HepG2 (cell line): ENCODE data around the gene CDK10. TPM values are rescaled to one million over a fixed set of nuclear protein-coding genes. Genes with fewer than 3 reads are reported as not detected.

ENCODE experiments used
- ATAC-seq: fragments of 200-7000 bp; cut with Tn5 transposase; 3 replicates; pipeline ENCODE4 v1.9.1; 2020; ENCODE audit warnings: mild to moderate bottlenecking, moderate library complexity
- BruUV-seq: library from RNA; stranded (reverse); fragments of 400-500 nt; replicated peaks from 2 replicates; lab custom pipeline; 2021; lab: Mats Ljungman, UMichigan
- CTCF ChIA-PET: fragments of 300-600 bp; formaldehyde crosslinking; extraction: SDS; loops from one replicate; lab custom pipeline; 2021; ENCODE audit warnings: low total read pairs, inconsistent platforms, low intra/inter-chr PET ratio; lab: Yijun Ruan, JAX
- POLR2A ChIA-PET: fragments of 350-600 bp; sonication (Branson Sonifier 250); formaldehyde crosslinking; loops from one replicate; lab custom pipeline; 2020; ENCODE audit warnings: antibody characterized with exemption, inconsistent platforms; lab: Yijun Ruan, JAX
- DNase-seq: peaks from one replicate; pipeline ENCODE4 v3.0.0-alpha.2; 2015; ENCODE audit warnings: low spot score
- FAIRE-seq: peaks from 3 replicates; lab custom pipeline; 2011; peaks lifted over from hg19 to GRCh38; lab: Jason Lieb, UNC
- H2AFZ ChIP-seq: one replicate; pipeline ENCODE4 v1.6.1; 2011; ENCODE audit warnings: low read length, inconsistent platforms
- H3K27ac ChIP-seq: fragments of 300-600 bp; 3 replicates; pipeline ENCODE4 v1.8.0; 2011; ENCODE audit warnings: mixed run types, mild to moderate bottlenecking, mixed read lengths, low read length, inconsistent platforms; ENCODE audit not compliant: insufficient read depth; ENCODE audit errors: extremely low read length
- H3K27me3 ChIP-seq, 2 experiments: fragments of 200-600 bp in 1 of 2; 2 replicates in 1 of 2; 3 replicates in 1 of 2; pipeline versions ENCODE4 v1.6.0 to v1.8.0; 2011; ENCODE audit warnings: low read length in 2 of 2, mild to moderate bottlenecking in 2 of 2, moderate library complexity in 2 of 2, inconsistent platforms in 1 of 2; ENCODE audit not compliant: insufficient read depth in 2 of 2, control insufficient read depth in 1 of 2
- H3K36me3 ChIP-seq, 2 experiments: fragments of 200-600 bp in 1 of 2; replicated peaks in 1 of 2; 2 replicates in 1 of 2; 3 replicates in 1 of 2; pipeline versions ENCODE4 v1.5.1 to v1.8.0; 2011; ENCODE audit warnings: low read length in 2 of 2, inconsistent platforms in 1 of 2; ENCODE audit not compliant: insufficient read depth in 2 of 2, control insufficient read depth in 1 of 2
- H3K4me1 ChIP-seq: 2 replicates; pipeline ENCODE4 v1.5.1; 2012; ENCODE audit warnings: low read length, inconsistent platforms; ENCODE audit not compliant: insufficient read depth
- H3K4me2 ChIP-seq: 2 replicates; pipeline ENCODE4 v1.6.0; 2011; ENCODE audit warnings: low read depth, low read length, inconsistent platforms
- H3K4me3 ChIP-seq, 3 experiments: fragments of 200-600 bp in 1 of 3; sonication (generic), shearing (Covaris generic) in 1 of 3; replicated peaks in 1 of 3; 2 replicates each; pipeline ENCODE4 v1.5.1; 2011 to 2016; ENCODE audit warnings: low read length in 3 of 3, inconsistent platforms in 2 of 3, low read depth in 2 of 3, mild to moderate bottlenecking in 2 of 3, control low read depth in 1 of 3, mixed read lengths in 1 of 3; ENCODE audit not compliant: insufficient read depth in 1 of 3
- H3K79me2 ChIP-seq: one replicate; pipeline ENCODE4 v1.6.1; 2011; ENCODE audit warnings: low read length, inconsistent platforms; ENCODE audit not compliant: insufficient read depth
- H3K9ac ChIP-seq: 2 replicates; pipeline ENCODE4 v1.6.0; 2011; ENCODE audit warnings: mild to moderate bottlenecking, low read depth, low read length, inconsistent platforms; ENCODE audit not compliant: insufficient read depth
- H3K9me3 ChIP-seq: 2 replicates; pipeline ENCODE4 v1.5.1; 2012; ENCODE audit warnings: mild to moderate bottlenecking, low read length
- H4K20me1 ChIP-seq: 2 replicates; pipeline ENCODE4 v1.6.0; 2011; ENCODE audit warnings: inconsistent platforms, mild to moderate bottlenecking, low read length, moderate library complexity; ENCODE audit not compliant: insufficient read depth
- AGO1 ChIP-seq: fragments of 200-400 bp; formaldehyde crosslinking; IDR thresholded peaks from 2 replicates; pipeline ENCODE4 v1.6.1; 2017; ENCODE audit warnings: mild to moderate bottlenecking, low read depth, low read length, moderate library complexity; ENCODE audit not compliant: poor library complexity, severe bottlenecking
- AGO2 ChIP-seq: fragments of 200-400 bp; formaldehyde crosslinking; optimal IDR thresholded peaks from 2 replicates; pipeline ENCODE3; 2017; ENCODE audit warnings: mild to moderate bottlenecking, low read depth, low read length, moderate library complexity
- NFKBIZ ChIP-seq: IDR thresholded peaks from 2 replicates; pipeline ENCODE4 v1.6.1; 2018; ENCODE audit warnings: missing genetic modification reagents, missing compliant biosample characterization
- NONO ChIP-seq, 2 experiments: fragments of 450-650 bp in 1 of 2; sonication (generic) in 1 of 2; formaldehyde crosslinking in 1 of 2; IDR thresholded peaks in 1 of 2; conservative IDR thresholded peaks in 1 of 2; 2 replicates each; pipeline versions ENCODE4 v1.6.1 to v1.8.0; 2017 to 2022; ENCODE audit warnings: mild to moderate bottlenecking in 1 of 2, missing genetic modification reagents in 1 of 2, moderate library complexity in 1 of 2
- POLR2A ChIP-seq, 2 experiments: IDR thresholded peaks; 2 replicates each; pipeline ENCODE4 v1.6.1; 2011; ENCODE audit warnings: low read depth in 2 of 2, low read length in 2 of 2, mild to moderate bottlenecking in 1 of 2, moderate library complexity in 1 of 2; ENCODE audit not compliant: insufficient read depth in 1 of 2
- SSRP1 ChIP-seq: IDR thresholded peaks from 2 replicates; pipeline ENCODE4 v1.6.1; 2016; ENCODE audit warnings: control low read depth
- TEF ChIP-seq: sonication (generic); formaldehyde crosslinking; IDR thresholded peaks from 2 replicates; pipeline ENCODE4 v1.5.0; 2020; ENCODE audit warnings: missing genetic modification reagents
- ZBTB4 ChIP-seq: sonication (generic); formaldehyde crosslinking; IDR thresholded peaks from 2 replicates; pipeline ENCODE4 v1.4.0; 2020; ENCODE audit warnings: missing genetic modification reagents, mild to moderate bottlenecking, borderline replicate concordance
- ZNF556 ChIP-seq: sonication (generic); formaldehyde crosslinking; IDR thresholded peaks from 2 replicates; pipeline ENCODE4 v1.4.0; 2020; ENCODE audit warnings: mild to moderate bottlenecking, missing genetic modification reagents, borderline replicate concordance
- ZNF768 ChIP-seq: sonication (generic); formaldehyde crosslinking; IDR thresholded peaks from 2 replicates; pipeline ENCODE4 v1.4.0; 2020; ENCODE audit warnings: missing genetic modification reagents
- ZNF781 ChIP-seq: sonication (generic); formaldehyde crosslinking; IDR thresholded peaks from 2 replicates; pipeline ENCODE4 v1.5.1; 2020; ENCODE audit warnings: borderline replicate concordance, mild to moderate bottlenecking, missing genetic modification reagents; ENCODE audit errors: not compliant biosample characterization
- WGBS: methylation state at CpG from one replicate; pipeline ENCODE4 v1.1.6; 2017; ENCODE audit warnings: low lambda C conversion rate; 5-methylcytosine and 5-hydroxymethylcytosine counted together
- in situ Hi-C: cut with HindIII; loops from 2 replicates; pipeline ENCODE4 v1.10.0; 2017; ENCODE audit warnings: low pct_unique_long_range_greater_than_20kb; ENCODE audit not compliant: extremely low pct_ligation_motif_present
- intact Hi-C: fragments of 100-400 bp; cut with micrococcal nuclease; formaldehyde crosslinking; loops from one replicate; pipeline ENCODE4 v1.10.0; 2022; ENCODE audit not compliant: unreplicated experiment
- polyA plus RNA-seq, 8 experiments: library from polyadenylated mRNA; depleted of rRNA in 3 of 8; stranded (reverse) in 7 of 8; unstranded in 1 of 8; fragments of >200 nt; fragmentation: Illumina TruSeq in 4 of 8; extraction: Trizol in 4 of 8; gene quantifications; 2 replicates each; pipeline versions ENCODE4 v1.2.1 to v1.2.3, GENCODE V29; 2011 to 2016; ENCODE audit warnings: low read depth in 4 of 8, missing spikeins in 1 of 8, mixed read lengths in 1 of 8; ENCODE audit not compliant: insufficient read depth in 1 of 8
- total RNA-seq, 5 experiments: library from RNA; depleted of rRNA; stranded (reverse); fragments of >200 nt; fragmentation: Illumina TruSeq; extraction: Trizol; gene quantifications; 2 replicates each; pipeline ENCODE4 v1.2.3, GENCODE V29; 2016; ENCODE audit warnings: low read depth in 1 of 5

Gene CDK10
- total and polyA plus RNA-seq, 2 of the 13 experiments (the other 11 are each of a cell fraction or from before 2014, with no cell fraction given) = 2.5 to 3.9 TPM

GRCh38 chr16:89705006-89705405 lies 18.5 kb downstream of the CDK10 start:
- ATAC-seq (no peak), DNase-seq (no peak), FAIRE-seq (peak; percentile 4)
- WGBS = 82% methylated on average over 15 of the region's 15 CpGs
- no peak overlapping the region for H2AFZ ChIP-seq
- in situ Hi-C loops (loop anchor here (5.0 kb wide), 1 partner anchor 72 kb away; no protein-coding TSS in a partner anchor), intact Hi-C loops (loop anchor here (10.0 kb wide), 1 partner anchor 120 kb away; the partner anchor contains the start of gene SPIRE2)
- H3K27ac ChIP-seq = no peak overlapping the region
- H3K4me1 ChIP-seq = peaks cover 17% of the 10 kb centered on the region
- H3K36me3 ChIP-seq = no peaks in the 10 kb centered on the region; a peak in 1 of 5 replicates
- H3K4me3 ChIP-seq = no peak overlapping the region
- H3K9me3 ChIP-seq = no peaks in the 10 kb centered on the region
- CTCF ChIA-PET = no interaction called here
- TF ChIP-seq NFKBIZ (CRISPR knock-in tag) = no peak
- TF ChIP-seq TEF = no peak
- TF ChIP-seq AGO1 = peak; percentile 51
- H3K4me2 ChIP-seq = no peak overlapping the region
- H3K27me3 ChIP-seq = no peaks in the 10 kb centered on the region
- no TSS peak for BruUV-seq
- no peaks in the 10 kb centered on the region for H3K79me2 ChIP-seq
- POLR2A ChIA-PET = interaction anchor here (1.2 to 2.8 kb wide), 4 partner anchors 14 to 218 kb away, joined by 4 to 12 read pairs (median 6); partner anchors contain the start of genes TUBB3 and VPS9D1
- H4K20me1 ChIP-seq = no peaks in the 10 kb centered on the region
- no peak overlapping the region for H3K9ac ChIP-seq

DNA sequence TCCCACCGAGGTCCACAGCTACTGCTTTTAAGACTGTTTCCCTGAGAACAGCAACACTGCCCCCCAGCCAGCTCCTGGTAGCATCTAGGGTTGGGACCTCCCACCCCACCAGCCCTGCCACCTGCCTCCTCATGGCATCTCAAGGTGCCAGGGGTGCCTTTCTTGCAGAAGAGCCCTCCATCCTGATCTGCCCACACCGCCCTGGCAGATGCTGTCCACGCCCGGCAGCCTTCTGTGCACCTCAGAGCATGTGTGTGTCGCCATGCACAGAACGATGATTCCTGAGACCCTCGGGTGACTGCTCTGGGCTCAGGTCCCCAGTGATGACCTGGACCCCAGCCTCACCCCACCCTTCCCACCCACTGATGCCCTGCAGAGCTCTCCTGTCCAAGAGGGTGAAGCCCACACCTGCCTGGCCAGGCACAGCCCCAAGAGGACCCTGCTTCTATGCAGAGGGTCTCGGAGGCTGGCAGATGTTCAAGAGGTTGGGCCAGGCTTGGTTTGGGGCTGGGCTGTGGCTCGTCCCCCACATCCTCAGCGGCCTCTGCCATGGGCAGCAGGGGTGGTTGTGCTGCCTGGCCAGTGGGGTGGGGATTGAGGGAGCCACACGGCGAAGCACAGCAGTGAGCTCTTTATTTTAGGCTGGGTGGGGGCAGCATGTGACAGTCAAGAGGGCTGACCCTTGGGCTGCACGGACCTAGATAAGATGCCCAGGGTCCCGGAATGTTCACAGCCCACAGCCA lies 20.2 kb downstream of the CDK10 start:
- Histone ChIP-seq H3K36me3 (no peaks in the 10 kb centered on the region; a peak in 1 of 5 replicates), H3K9ac (no peak overlapping the region), H3K27me3 (no peaks in the 10 kb centered on the region), H3K27ac (no peak overlapping the region), H3K9me3 (no peaks in the 10 kb centered on the region), H3K4me2 (peak overlapping the region; percentile 69; the same call in 1 of the 2 replicates), H2AFZ (no peak overlapping the region), H3K4me3 (no peak overlapping the region; a peak in 1 of 6 replicates), H3K4me1 (peaks cover 9% of the 10 kb centered on the region), H3K79me2 (no peaks in the 10 kb centered on the region), H4K20me1 (no peaks in the 10 kb centered on the region)
- FAIRE-seq (no peak), DNase-seq (no peak), ATAC-seq (no peak)
- BruUV-seq = no TSS peak
- in situ Hi-C loops (loop anchor here (5.0 kb wide), 1 partner anchor 71 kb away; no protein-coding TSS in a partner anchor), intact Hi-C loops (loop anchor here (1.0 to 10.0 kb wide), 2 partner anchors 15 to 118 kb away; partner anchors contain the start of genes SPIRE2 and ZNF276)
- ChIA-PET POLR2A (interaction anchor here (0.7 to 2.1 kb wide), 19 partner anchors 8 to 216 kb away, joined by 3 to 12 read pairs (median 4); partner anchors contain the start of genes CHMP1A, MC1R, TCF25 and TUBB3), CTCF (interaction anchor here (1.2 to 1.4 kb wide), 2 partner anchors 86 to 153 kb away, joined by 3 to 9 read pairs; no protein-coding TSS in a partner anchor)
- WGBS = 94% methylated on average over 8 of the region's 14 CpGs
- TF ChIP-seq AGO2 = peak; percentile 81
- TF ChIP-seq POLR2A (IDR thresholded peaks at IDR 0.05; ENCODE audit: insufficient read depth in 1 of 2, low read depth in 2 of 2, low read length in 2 of 2) = peak in 1 of 2 experiments; percentile 44; a peak in 2 of 4 replicates
- TF ChIP-seq SSRP1 (CRISPR knock-in tag) = 0 out of 2 replicates have a peak, but pooled peaks have one; percentile 13
- TF ChIP-seq ZNF556 (CRISPR knock-in tag) = 0 out of 2 replicates have a peak, but pooled peaks have one; percentile 8
- no peak for TF ChIP-seq ZBTB4
- TF ChIP-seq ZNF781 (CRISPR knock-in tag) = peak; percentile 19
- no peak for TF ChIP-seq NONO (IDR thresholded peaks at IDR 0.05)
- TF ChIP-seq NONO (CRISPR knock-in tag; conservative IDR thresholded peaks at IDR 0.05) = no peak
- TF ChIP-seq ZNF768 (CRISPR knock-in tag) = 0 out of 2 replicates have a peak, but pooled peaks have one; percentile 8
